ENCODE measurements around the gene ATRNL1.
"Not testable (repeated sequence)": the region's sequence is repeated elsewhere in the genome, so short reads cannot be mapped to it uniquely, and the experiment has no call there.

Gene ATRNL1

GRCh38 chr10:115745943-115746342 lies 652.8 kb downstream of the ATRNL1 start:
- no peak for DNase-seq (ENCODE audit: low read depth in 2 of 2)

DNA sequence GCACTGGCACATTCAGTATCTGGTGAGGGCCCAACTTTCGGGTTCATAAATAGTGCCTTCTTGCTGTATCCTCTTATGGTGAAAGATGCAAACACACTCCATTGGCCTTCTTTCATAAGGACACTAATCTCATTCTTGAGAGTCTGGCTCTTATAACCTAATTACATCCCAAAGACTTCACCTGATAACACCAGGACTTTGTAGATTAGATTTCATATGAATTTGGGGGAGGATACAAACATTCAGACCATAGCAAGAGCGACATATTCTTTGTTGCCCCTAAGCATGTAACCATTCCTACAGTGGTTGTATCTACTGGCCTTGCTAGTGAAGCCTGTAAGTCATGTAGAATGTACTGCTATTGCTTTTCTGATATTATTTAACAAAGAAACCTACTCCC lies 654.6 kb downstream of the ATRNL1 start:
- DNase-seq (ENCODE audit: low read depth in 2 of 2), result no peak

- DNase-seq (ENCODE audit: low read depth in 2 of 2), result not testable (repeated sequence)
Measured at GRCh38 chr10:115758488-115758887, 665.3 kb downstream of the ATRNL1 start.

DNA sequence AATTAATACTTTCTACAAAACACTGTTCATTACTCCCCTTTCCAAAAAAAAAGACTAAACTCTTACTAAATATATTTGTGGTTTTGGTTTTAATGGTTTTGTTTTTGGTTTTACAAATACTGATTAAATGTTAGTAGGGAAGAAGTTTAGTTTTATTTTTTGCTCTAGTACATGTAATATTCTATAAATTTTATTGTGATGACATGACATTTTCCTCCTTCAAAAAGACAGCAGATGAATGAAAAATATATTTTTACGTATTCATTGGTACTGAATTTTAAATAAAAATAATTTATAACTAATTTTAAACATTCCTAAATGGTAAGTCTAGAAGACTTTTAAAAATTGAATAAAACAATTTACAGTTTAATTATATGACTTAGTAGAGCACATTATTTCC lies 667.0 kb downstream of the ATRNL1 start:
- DNase-seq (ENCODE audit: low read depth in 2 of 2), result no peak

- DNase-seq (ENCODE audit: low read depth in 2 of 2), result no peak
Measured at GRCh38 chr10:115761166-115761565, 668.0 kb downstream of the ATRNL1 start.

- no peak for DNase-seq (ENCODE audit: low read depth in 2 of 2)
Measured at GRCh38 chr10:115762029-115762428, 668.9 kb downstream of the ATRNL1 start.

DNA sequence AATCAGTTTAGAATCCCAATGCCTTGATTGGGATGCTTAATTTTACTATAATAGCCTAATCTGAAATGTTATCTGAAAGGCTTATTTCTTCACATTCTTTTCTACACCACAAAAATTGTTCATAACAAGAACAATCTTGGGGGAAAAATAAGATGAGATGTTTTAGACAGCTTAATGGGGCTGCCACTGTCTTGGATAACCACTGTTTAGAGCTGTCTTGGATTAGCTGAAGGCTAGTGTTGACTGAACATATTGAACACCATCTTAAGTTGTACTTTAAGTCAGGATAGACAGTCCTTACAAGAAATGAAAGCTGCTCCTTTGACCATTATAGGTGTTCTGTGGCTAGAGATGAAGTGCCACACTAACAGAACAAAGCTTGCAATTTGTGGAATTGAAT lies 678.6 kb downstream of the ATRNL1 start:
- DNase-seq (ENCODE audit: low read depth in 2 of 2), result no peak

DNA sequence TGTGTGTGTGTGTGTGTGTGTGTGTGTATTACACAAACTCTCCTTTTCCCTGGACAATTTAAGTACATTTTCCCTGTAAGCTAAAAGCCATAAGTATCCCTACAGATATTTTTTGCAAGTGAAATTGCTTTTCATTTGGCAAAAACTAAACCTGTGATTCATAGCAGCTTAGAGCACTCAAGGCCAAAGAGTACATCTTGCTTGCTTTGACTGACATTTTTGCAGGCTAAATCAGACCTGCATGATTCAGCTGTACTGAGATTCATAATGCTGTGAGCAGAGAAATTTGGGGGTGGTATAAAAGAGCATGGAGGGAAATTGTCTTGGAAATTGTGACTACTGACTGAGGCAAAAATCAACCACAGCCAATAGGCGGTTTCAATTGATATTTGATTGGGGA lies 679.4 kb downstream of the ATRNL1 start:
- DNase-seq (ENCODE audit: low read depth in 2 of 2), result peak; percentile 70 to 71

GRCh38 chr10:115773832-115774231 lies 680.7 kb downstream of the ATRNL1 start:
- DNase-seq (ENCODE audit: low read depth in 2 of 2), result no peak

DNA sequence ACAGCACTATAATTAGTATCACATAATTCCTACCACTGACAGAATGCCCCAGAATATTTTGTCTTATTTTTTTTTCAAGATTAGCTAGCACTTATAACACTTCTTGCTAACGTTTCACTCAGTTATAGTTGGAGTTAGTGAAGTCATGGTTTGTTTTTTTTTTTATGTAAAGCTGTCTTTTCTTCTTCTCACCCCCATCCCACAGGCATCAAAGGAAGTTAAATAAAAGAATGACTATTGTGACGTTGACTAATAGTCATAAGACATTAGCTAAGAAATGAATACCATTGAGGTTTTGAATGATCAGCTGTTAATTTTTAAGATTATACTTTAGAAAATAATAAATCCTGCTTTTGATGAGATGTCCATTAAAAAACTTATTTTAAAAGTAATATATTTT lies 681.6 kb downstream of the ATRNL1 start:
- no peak for DNase-seq (ENCODE audit: low read depth in 2 of 2)

- DNase-seq (ENCODE audit: low read depth in 2 of 2), result no peak
Measured at GRCh38 chr10:115777646-115778045, 684.5 kb downstream of the ATRNL1 start.

DNA sequence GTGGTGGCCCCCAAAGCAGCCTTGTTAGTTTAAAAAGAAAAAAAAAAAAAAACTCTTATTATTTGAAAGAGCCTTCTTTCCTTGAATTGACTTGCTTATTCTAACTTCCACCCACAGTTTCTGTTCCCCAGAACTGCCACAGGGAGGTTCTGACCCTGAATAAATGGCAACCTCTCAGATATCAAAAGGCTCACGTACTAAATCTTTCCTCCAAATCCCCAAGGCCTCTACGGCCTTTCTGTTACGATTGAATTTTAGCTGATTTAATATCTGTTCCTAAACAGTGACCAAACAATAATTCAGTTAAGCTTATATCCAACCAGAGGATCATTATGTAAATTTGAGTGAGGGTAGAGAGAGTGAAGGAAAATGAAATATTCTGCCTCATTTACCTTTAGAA lies 697.1 kb downstream of the ATRNL1 start:
- DNase-seq (ENCODE audit: low read depth in 2 of 2), result no peak

DNA sequence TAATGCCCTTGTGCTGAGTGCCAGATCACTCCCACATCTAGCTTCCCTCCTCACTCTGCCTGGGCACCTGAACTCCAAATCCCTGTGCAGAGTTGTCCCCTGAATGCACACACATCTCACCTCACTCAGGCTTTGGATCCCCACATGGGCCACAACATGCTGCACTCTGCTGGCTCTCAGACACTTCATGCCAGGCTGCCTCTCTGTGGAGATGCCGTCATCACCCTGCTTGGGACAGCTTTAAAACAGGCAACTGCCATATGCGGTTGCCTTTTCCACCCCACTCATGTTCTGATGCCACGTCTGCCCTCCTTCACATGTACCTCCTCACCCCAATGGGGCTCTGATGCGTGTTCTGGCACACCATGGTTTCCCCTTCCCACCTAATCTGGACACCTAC lies 702.8 kb downstream of the ATRNL1 start:
- no peak for DNase-seq (ENCODE audit: low read depth in 2 of 2)

DNA sequence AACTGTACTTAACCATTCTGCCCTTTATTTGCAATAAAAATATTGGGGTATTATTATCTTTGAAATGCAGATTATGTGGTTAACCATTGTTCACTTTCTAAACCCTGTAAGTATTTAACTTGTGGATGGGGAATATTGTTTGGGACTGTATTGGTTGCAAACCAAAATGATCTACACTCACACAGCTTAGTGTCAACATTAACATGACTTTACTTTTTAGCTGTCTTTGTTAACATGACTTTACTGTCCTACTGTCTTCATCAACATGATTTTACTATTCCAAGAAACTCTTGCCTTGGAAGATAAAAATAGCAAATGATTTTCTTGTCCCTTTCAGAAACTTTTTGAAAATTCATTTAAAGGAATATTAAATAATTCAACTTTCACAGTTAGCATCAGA lies 708.3 kb downstream of the ATRNL1 start:
- no peak for DNase-seq (ENCODE audit: low read depth in 2 of 2)

DNA sequence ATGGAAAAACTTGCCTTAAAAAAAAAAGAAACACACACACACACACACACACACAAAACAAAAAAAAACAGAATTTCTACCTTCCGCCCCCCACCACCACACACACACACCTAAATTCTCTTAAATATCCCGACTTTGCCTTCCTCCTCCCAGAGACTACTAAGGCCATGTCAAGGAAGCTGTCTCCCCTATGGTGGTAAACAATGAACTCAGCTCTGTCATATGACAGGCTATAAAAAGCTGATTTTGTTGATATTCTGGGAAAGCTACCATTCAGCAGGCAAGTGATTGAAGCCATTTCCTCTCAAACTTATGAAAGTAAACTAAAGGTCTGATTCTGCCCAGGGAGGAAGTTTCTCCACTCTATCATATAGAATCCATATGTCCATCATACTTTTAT lies 708.8 kb downstream of the ATRNL1 start:
- DNase-seq (ENCODE audit: low read depth in 2 of 2), result no peak

DNA sequence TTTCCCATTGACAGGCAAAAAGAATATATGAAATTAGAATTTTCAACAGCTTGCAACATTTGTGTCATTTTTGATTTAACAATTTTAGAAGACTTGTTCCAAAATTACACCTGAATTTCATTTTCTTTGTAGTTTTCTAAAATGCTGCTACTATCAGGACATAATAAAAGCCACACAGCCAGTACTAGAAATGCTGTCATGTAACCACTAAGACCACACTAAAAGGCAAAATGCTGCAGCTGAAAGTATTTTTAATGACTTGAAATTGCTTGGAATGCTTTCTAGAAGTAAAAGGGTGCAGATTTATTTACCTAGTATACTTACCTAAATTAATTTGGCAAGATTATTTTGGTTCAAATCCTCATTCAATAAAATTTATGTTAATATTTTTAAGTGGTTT lies 709.7 kb downstream of the ATRNL1 start:
- no peak for DNase-seq (ENCODE audit: low read depth in 2 of 2)

DNA sequence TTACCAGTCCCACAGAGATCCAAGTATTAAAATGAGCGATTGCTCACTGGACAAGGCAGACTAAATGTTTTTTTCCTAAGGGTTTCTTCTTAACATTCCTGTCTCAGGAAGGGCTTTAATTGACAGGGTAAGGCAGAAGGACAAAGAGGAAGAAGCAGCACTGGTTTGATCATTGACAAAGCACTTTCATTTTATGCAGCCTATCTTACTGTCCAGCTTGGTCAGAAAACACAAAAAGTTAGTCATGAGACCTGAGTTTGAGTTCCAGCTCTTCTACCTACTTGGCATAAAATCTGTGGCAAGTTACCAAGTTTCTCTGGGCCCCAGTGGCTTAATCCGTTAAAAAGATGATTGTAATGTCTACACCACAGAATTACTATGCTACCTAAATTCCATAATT lies 721.4 kb downstream of the ATRNL1 start:
- no peak for DNase-seq (ENCODE audit: low read depth in 2 of 2)

DNA sequence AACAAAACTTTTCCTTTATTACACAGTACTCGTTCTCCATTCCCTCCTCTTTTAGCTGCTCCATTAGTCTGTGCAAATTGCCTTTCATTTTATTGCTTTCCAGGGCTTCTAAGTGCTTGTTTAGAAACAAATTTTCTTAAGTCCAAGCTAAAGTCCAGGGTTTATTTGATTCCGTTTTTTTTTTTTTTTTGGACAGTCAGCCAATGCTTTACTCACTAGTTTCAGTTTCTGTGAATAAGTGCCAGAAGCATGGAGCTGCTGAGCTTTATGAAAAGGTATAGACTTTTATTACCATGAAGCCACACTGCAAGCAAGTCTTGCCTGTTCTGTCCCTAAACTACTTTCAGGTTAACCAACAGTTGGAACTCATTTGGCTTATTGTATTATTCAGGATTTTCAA lies 724.8 kb downstream of the ATRNL1 start:
- no peak for DNase-seq (ENCODE audit: low read depth in 2 of 2)

DNA sequence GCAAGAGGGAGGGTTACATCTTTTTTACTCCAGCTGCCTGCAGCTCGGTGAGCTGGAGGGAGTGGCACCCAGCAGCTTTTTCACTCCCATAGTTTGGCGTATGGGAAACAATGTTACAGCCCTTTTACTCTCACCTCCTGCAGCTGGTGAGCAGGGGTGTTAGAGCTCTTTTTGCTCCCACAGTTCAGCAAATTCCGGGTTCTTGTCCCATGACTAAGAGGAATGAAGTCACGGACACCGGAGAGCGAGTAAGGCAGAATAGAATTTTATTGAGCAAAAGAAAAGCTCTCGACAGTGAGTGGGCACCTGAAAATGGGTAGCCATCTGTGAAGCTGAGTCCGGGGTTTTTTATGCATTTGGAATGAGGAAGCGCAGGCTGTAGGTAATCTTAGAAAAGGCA lies 733.2 kb downstream of the ATRNL1 start:
- DNase-seq (ENCODE audit: low read depth in 2 of 2), result no peak

- peak; percentile 45 to 54 for DNase-seq (ENCODE audit: low read depth in 2 of 2)
Measured at GRCh38 chr10:115827231-115828009, 734.3 kb downstream of the ATRNL1 start.

DNA sequence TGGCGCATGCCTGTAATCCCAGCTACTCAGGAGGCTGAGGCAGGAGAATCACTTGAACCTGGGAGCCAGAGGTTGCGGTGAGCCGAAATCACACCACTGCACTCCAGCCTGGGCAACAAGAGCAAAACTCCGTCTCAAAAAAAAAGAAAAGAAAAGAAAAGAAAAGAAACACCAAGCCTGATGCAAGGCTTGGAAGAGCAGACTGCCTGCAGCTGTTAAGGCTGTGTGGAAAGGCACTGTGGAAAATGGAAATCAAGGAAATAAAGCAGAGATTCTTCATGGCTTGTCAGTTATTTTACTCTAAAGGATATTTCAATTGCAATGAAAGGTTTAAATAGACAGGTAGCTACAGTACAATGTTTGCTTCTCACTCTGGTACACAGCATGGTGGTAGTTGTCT lies 735.0 kb downstream of the ATRNL1 start:
- DNase-seq (ENCODE audit: low read depth in 2 of 2), result not testable (repeated sequence)

GRCh38 chr10:115829521-115830205 lies 736.5 kb downstream of the ATRNL1 start:
- DNase-seq (ENCODE audit: low read depth in 2 of 2), result peak; percentile 44 to 51

- DNase-seq (ENCODE audit: low read depth in 2 of 2), result no peak
Measured at GRCh38 chr10:115830265-115830970, 737.3 kb downstream of the ATRNL1 start.

Data from fibroblast of skin of left quadriceps (primary cell).